Stimulated activated CD4-positive, alpha-beta T cell treated with anti-CD3 and anti-CD28 coated beads, TNF-alpha, amount 100 ng/mL, for 1 hour (primary cell): ENCODE measurements around the gene ATXN7L2.

Experiments
- DNase-seq, 3 donors: peaks; one replicate each; pipeline ENCODE4 v3.0.0-alpha.2; 2020; ENCODE audit warnings: low read depth in 3 of 3, low spot score in 1 of 3

ATXN7L2 gene

DNA sequence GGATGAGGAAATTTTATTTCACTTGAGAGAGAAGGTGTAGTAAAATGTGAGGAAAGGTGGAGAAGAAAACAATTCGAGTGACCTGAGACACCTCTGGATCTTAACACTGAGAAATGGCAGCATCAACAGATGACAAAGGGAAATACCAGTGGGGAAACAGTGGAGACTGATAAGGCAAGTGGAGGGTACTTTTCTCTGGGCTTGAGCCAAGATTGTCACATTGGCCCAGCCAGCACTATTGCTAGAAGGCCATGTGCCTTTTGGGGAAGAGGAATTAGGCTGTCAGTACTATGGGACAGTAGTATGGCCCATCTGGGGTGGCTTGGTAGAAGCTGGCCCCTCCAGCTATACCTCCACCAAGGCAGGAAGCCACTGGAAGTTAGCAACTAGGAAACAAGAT, 9.0 kb upstream of the ATXN7L2 start:
- no peak for DNase-seq

DNA sequence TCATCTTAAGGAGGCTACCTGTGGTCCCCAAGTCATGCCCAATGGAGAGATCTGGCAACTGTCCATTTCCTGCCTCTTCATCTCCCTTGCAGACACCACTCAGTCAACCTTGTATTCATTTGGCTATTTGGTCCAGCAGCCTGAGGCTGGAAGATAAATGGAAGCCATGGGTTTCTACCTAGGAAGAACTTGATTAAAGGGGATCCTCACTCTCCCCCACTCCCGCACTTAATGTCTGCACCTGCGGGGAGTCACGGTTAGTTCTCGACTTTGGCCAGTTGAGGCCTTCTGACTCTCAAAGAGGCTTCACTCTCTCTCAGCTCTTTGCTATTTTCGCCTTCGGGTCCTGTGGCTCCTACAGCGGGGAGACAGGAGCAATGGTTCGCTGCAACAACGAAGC, 8.4 kb upstream of the ATXN7L2 start:
- DNase-seq, result no peak

DNA sequence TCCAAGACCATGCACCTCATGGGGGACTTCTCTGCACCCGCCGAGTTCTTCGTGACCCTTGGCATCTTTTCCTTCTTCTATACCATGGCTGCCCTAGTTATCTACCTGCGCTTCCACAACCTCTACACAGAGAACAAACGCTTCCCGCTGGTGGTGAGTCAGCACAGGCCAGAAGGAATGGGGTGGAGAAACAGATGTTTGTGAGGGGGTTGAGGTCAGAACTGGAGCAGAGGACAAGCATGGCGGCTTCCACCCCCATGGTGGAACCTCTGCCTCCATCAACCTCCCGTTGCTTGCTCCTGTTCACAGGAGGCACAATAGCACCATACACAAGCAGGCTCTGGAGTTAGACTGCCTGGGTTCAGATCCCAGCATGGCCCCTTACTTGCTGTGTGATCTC, 6.9 kb upstream of the ATXN7L2 start:
- DNase-seq, result no peak

DNA sequence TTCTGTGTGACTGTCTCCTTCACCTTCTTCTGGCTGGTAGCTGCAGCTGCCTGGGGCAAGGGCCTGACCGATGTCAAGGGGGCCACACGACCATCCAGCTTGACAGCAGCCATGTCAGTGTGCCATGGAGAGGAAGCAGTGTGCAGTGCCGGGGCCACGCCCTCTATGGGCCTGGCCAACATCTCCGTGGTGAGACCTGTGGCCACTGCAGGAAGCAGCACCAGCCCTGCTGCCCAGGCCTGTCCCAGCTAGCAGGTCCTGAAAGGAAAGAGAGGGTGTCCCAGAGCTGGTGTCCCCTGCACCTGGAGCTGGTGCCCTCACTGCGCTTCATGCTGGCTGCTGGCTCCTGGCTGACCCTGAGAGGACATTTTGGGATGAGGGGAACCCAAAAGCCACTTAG, 5.9 kb upstream of the ATXN7L2 start:
- DNase-seq, result no peak

DNA sequence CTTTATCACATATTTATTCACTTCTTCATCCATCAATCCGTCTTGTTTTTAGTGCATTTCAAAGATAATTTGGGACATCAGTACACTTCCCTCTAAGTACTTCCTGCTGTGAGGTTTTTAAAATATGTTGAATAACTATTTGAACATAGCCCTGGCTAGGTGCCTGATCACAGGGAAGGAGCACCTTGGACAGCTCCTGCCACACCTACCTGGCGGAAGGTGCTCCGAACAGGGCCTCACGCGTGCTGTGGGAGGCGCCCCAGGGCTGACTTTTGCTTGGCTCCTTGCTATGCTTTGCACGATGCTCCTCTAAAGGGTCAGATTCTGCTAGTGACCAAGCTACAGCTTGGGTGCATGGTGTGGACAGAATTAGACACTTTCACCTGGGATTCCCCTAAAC, 4.9 kb upstream of the ATXN7L2 start:
- DNase-seq, result no peak

DNA sequence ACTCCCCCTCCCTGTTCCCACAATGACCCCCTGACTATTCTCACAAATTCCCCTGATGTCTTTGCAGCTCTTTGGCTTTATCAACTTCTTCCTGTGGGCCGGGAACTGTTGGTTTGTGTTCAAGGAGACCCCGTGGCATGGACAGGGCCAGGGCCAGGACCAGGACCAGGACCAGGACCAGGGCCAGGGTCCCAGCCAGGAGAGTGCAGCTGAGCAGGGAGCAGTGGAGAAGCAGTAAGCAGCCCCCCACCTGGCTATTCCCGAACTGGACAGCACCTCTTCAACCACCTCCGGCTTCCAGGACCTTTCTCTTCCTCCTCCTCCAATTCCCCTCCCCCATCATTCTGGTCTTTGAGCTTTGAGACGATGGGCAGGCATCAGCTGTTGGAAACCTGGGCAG, 4.4 kb upstream of the ATXN7L2 start:
- DNase-seq, result no peak

DNA sequence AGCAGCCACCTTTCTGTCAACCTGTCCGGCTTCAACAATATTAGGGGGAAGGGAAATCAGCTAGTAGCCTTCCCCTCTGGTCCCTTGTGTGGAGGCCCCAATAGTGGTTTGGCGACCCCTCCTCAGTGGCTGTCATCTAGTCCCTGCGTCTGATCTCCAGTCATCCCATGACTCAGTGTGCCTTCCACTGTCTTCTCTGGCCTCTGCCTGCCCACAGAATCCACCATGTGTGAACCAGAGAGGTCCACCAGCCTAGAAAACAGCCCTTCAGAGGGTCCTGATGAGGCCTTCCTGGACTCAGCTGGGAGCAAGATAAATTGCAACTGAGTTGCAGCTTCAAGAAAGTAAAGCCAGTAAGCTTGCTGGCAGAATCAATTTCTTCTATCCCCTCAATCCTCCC, 3.8 kb upstream of the ATXN7L2 start:
- DNase-seq, result no peak

DNA sequence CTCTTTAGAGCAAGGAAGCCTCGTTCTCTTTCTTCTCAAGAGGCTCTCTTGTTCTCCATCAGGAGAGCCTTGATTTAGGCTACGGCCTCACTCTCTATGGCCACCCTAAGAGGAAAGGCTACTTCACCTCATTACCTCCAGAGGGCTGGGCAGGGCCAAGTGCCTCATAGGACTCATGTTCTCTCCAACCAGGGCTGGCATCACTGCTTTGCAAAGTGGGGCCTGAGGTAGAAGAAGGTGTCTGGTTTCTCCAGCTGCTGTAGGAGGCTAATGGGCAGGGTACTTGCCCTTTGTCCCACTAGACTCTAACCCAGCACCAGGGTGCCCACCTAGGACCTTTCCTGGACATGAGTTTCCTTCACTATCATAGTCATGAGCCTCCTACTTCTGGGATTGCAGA, 2.1 kb upstream of the ATXN7L2 start:
- DNase-seq, result no peak

DNA sequence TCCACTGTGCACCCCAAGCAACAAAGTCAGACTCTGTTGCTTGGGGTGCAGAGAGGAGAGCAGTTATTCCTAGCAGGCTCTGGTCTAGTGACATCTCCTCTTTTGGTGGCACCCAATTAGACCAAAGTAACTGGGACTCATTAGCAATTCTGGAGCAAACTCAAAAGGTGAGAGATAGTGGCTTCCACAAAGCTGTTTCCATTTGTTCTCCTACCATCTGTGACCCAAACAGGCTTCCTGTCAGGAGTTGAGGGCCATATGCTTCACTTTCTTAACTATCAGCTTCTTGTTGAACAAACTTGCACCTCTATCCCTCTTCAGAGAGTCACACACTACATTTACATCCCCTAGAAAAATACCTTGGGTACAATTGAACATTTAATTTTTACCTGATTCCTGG, 1.5 kb upstream of the ATXN7L2 start:
- no peak for DNase-seq

DNA sequence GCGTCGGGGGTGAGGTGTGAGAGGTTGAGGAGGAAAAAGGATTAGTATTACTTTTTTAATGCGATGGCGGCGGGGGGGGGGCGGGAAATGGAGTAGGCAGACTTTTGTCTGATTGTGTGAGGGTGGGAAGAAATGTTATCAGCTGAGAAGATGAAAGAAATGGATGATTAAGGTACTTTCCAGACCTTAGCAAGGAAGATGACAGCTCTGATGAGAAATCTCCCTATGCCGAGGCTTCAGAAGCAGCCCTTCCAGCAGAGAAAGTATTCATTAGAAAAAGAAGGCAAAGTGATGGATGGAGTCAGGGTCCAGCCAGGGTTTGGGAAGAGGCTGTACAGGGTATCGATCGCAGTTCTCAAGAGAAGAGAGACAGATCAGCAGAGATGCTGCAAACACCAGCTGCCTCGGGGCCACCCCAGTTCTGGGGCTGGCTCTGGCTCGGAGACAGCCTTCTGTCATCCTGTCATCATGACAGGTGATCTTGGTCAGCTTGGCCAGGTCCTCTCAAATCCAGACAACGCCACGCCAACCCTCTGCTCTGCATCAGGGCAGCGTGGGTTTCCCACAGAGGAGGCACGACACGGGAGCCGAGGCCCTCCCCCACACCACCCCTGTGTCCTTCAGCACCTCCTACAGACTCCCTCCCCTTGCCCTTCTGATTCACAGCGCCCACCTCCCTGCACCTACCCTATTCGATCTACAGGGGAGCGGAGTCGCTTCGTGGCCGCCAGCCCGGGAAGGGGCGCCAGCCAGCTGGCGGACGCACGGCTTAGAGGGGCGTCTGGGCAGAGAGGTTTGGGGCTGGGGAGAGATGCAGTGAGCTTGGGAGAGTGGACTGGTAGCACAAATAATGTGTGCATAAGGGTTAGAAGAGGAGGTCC, 674 bp upstream of the ATXN7L2 start:
- DNase-seq, result no peak

DNA sequence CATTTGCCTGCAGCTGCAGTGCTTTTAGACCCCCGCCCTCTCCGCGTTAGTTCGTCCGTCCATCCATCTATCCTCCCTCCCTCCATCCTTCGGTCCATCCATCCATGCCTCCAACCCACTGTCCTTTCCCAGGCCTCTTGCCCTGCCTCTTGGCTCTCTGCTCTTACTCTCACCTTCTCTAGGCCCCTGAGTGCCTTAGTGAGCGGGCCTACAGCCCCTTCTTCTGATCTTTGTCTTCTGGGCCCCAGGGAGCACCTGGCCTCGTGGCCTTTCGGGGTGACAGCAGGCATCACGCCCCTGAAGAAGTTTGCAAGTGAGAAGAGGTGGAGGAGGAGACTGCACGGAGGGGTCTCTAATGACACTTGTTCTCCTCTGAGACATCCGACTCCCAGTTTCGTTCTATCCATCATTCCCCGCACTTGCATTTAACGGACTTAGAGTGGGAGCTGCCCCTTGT, 842 bp downstream of the ATXN7L2 start:
- DNase-seq, result no peak

DNA sequence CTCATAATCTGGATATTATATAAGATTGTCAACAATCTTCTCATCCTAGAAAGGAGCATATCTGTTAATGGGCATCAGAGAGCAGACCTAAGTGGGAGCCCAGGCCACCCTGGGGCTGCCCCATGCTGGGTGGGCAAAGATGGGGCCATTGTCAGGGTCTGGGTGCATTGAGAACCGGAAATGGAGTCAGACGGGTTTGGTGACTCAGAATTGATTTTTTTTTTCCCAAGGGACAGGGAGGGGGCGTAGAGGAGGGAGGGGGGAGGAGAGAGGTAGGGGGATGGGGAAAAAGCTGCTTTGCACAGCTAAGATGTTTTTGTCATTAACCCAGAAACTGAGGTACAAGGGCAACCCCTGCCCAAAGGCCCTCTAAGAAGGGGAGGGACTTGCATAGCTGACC, 1.3 kb downstream of the ATXN7L2 start:
- no peak for DNase-seq

DNA sequence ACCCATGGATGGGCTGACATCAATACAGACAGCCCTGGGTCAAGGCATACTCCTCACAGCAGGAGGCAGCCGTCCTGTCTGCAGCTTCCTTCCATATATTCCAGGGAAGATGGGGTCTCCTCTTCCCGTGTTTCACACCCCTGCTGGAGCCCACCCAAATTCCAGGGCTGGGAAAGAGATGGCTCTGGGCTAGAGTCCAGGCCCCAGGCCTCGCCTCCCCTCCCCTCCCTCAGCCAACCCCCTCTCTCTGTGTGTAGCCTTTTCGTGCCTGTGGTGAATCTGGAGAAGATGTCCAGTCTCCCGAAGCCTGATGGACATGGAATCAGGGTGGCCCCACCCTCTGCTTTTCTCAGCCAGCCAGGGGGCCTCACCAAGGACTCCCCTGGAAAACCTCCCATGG, 3.6 kb downstream of the ATXN7L2 start:
- DNase-seq, result no peak

DNA sequence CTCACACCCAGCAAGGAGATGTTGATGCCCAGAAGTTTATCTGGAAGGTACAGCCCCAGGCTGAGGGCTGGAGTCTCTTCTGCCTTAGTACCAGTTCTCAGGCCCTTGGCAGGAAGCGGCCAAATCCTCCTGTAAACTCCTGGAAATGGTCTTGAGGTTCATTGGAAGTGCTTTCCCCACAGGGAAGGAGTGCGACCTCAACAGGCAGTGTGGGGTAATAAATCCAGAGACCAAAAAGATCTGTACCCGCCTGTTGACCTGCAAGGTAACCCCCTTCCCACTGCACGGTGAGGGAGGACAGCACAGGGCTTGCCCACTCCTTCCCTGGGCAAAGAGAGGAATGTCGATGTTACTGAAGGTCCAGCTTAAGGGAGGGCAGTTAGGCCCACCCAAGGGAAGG, 4.5 kb downstream of the ATXN7L2 start:
- no peak for DNase-seq

DNA sequence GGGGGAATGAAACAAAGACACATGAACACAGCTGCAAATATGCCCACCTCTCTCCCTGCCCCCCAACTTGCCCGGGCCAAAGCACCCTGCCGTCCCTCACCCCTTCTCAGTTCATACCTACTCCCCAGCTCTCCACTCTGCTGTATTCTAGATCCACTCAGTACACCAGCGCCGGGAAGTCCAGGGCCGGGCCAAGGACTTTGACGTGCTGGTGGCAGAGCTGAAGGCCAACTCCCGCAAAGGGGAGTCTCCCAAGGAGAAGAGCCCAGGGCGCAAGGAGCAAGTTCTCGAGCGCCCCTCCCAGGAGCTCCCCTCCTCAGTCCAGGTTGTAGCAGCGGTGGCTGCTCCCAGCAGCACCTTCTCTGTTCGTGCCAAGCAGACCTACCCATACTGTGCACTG, 5.0 kb downstream of the ATXN7L2 start:
- DNase-seq, result no peak

DNA sequence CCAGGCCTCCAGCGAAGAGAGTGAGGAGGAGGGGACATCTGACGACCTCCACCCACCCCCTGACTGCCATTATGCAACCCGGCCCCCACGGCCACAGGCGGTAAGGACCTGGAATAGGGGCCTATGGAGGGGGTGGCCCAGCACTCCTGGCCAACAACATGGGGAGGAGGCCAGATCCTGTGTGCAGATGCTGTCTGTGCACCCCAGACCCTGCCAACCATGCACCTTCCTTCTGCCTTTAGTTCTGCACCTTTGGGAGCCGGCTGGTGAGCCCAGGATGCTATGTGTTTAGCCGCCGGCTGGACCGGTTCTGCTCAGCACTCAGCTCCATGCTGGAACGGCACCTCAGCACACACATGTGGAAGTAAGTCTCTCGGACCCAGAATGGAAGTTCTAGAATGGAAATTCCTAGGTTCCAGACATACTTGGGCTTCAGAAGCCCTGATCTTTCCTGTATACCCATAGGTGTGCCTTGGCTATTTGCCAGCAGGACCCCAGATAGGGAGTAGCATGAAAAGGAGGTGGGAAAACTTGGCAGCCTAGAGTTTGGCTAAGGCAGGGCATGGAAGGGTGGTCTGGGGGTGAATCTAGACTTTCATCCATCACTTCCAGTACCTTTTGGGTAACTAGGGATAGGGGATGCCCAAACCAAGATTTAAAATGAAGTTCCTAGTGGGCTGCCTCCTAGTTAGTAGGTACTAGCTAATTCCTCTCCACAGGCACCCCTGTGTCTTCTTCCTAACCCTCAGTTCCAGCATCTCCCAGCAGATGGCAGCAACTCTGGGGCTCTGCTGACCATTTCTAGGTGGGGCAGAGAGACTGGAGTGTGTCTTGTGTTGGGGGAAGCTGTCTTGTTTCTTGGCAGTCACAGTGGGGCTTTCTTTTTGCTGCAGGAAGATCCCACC, 6.6 kb downstream of the ATXN7L2 start:
- peak in 2 of 3 donors; percentile 50 to 60 for DNase-seq

DNA sequence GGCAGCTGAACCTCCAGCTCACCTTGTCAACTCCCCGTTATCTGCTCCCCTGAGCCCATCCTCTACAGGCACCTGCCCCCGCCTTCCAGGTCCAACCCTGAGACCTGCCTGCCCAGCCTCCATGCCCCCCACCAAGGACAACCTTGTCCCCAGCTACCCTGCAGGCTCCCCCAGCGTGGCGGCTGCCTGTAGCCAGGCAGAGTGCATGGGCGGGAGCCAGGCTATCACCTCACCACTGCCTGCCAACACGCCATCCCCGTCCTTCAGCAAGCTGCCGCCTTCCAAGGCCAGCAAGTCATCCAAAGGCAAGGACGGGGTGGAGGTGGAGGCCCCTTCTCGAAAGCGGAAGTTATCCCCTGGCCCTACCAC, 7.2 kb downstream of the ATXN7L2 start:
- no peak for DNase-seq

DNA sequence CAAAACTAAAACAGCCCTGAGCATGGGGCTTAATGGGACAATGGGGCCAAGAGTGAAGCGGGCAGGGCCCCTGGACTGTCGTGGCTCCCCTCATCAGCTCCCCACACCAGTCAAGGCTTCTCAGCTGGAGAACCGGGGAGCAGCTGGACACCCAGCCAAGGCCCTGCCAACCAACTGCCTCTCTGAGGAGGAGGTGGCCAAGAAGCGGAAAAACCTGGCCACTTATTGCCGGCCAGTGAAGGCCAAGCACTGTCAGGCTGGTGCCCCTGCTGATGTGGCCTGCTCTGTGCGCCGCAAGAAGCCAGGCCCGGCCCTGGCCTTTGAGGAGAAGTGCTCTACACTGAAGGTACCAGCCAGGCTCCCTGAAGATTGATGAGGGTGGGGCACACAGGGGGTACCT, 7.7 kb downstream of the ATXN7L2 start:
- no peak for DNase-seq

DNA sequence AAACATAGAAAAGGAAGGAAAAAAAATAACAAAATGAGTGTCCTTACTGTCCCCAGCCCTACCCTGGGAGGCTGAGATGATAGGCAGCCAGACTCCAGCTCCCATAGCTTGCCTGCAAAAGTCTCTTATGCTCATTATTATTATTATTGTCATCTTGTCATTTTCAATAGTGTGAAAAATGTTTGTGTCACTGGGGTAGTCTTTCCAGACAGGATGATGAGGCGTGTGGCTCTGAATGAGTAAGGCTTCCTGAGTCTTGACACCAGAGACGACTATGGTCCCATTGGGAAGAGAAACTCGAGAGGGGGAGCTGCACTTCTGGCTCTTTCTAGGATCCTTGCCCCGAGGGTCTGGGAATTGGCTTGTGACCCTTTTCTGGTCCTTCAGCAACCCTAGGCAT, 9.1 kb downstream of the ATXN7L2 start:
- no peak for DNase-seq

DNA sequence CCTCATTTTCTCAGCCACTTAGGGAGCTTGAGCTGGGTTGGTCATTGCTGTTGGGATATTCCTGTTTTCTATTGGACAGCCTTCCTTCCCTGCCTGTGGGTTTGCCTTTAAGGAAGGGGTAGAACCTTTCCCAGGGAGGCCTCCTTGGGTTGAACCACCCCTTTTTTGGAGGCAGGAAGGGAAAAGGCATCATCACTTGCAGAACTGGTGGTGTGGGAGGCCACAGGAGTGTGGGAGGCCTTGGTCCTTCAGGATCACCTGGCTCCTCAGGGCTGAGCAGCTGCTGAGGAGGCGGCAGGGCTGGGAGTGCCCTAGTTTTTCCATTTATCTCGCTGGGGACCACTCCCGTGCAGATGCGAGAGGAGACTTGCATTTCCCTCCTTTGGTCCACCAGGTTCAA, 9.5 kb downstream of the ATXN7L2 start:
- DNase-seq, result no peak

DNA sequence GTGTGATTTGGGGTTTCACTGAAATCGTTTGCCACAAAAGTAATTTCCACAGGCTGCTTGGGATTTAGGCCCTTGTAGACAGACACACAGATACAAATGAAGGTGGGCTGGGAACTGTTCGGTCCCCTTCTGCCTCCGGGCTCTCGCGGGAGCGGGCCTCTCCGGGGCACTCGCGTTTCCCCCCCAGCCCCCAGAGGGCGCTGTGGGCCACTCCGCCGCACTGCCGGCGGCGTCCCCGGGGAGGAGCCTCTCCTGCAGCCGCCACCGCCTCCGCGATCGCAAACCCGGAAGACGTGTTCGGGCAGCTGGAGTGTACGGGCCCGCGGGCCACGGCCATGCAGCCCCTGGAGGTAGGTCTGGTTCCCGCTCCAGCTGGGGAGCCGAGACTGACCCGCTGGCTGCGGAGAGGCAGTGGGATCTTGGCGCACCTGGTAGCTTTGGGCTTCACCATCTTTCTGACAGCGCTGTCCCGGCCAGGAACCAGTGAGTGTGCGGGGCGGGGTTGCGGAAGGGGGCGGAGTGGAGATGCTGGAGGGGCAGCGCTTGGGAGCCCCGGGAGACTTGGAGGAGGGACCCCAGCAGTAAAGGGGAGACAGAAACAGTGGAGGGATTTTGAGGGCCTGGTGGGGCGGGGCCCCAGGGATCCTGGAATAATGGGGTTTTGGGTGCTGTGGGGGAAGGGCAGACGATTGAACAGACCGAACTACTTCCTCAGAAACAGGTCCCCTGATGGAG, 10.3 kb downstream of the ATXN7L2 start, which contains the start of gene CYB561D1:
Gene CYB561D1 (plus strand): TSS at position 290 of the 735 bp plus-strand sequence. CDS start 46 bp downstream, at position 336.
- peak; percentile 54 to 88 (median 76) for DNase-seq
